ENCODE results near the gene NCK2. TPM values are rescaled to one million over a fixed set of nuclear protein-coding genes. Genes with fewer than 3 reads are reported as not detected.

The NCK2 gene
- polyA plus RNA-seq, result 10 to 100 TPM; 55.2 to 72.3 TPM

- Histone ChIP-seq H3K27ac (ENCODE audit: low read depth in 2 of 2, low read length in 1 of 2) (peak within 1 kb of the TSS; percentile 91 to 93), H3K4me3 (ENCODE audit: low read depth in 1 of 2, low read length in 2 of 2) (peak within 1 kb of the TSS; percentile 91 to 97), H3K9me3 (ENCODE audit: control insufficient read depth in 2 of 2, insufficient read depth in 1 of 2, low read depth in 1 of 2, low read length in 1 of 2) (no peaks in the 10 kb centered on the region), H3K36me3 (ENCODE audit: control insufficient read depth in 2 of 2, insufficient read depth in 2 of 2, low read length in 1 of 2) (peaks cover 0 to 2% of the 10 kb centered on the region in 2 donors), H3K4me1 (ENCODE audit: control insufficient read depth in 2 of 2, insufficient read depth in 2 of 2, low read length in 1 of 2) (peaks cover 0 to 11% of the 10 kb centered on the region in 2 donors), H3K27me3 (ENCODE audit: control insufficient read depth in 1 of 2, insufficient read depth in 2 of 2, low read length in 2 of 2) (no peaks in the 10 kb centered on the region)
- WGBS, 2 donors, result 0 to 1% methylated on average over 86 to 118 of the region's 119 CpGs
Measured at GRCh38 chr2:105744909-105745853, at the start of gene NCK2. Gene NCK2 (plus strand): TSS chr2:105744912. CDS start chr2:105855064, 110,152 bp downstream.

- Histone ChIP-seq H3K36me3 (ENCODE audit: control insufficient read depth in 2 of 2, insufficient read depth in 2 of 2, low read length in 1 of 2) (no peaks in the 10 kb centered on the region), H3K9me3 (ENCODE audit: control insufficient read depth in 2 of 2, insufficient read depth in 1 of 2, low read depth in 1 of 2, low read length in 1 of 2) (no peaks in the 10 kb centered on the region), H3K27ac (ENCODE audit: low read depth in 2 of 2, low read length in 1 of 2) (no peak overlapping the region), H3K4me1 (ENCODE audit: control insufficient read depth in 2 of 2, insufficient read depth in 2 of 2, low read length in 1 of 2) (no peaks in the 10 kb centered on the region), H3K27me3 (ENCODE audit: control insufficient read depth in 1 of 2, insufficient read depth in 2 of 2, low read length in 2 of 2) (no peaks in the 10 kb centered on the region), H3K4me3 (ENCODE audit: low read depth in 1 of 2, low read length in 2 of 2) (no peak overlapping the region)
- 30 to 32% methylated on average over 10 of the region's 10 CpGs for WGBS, 2 donors
Measured at GRCh38 chr2:105697781-105698449, 46.8 kb upstream of the NCK2 start.

GRCh38 chr2:105698820-105699219, 45.9 kb upstream of the NCK2 start:
- H3K9me3 ChIP-seq (ENCODE audit: control insufficient read depth in 2 of 2, insufficient read depth in 1 of 2, low read depth in 1 of 2, low read length in 1 of 2), result no peaks in the 10 kb centered on the region
- no peak overlapping the region for H3K27ac ChIP-seq (ENCODE audit: low read depth in 2 of 2, low read length in 1 of 2)
- H3K4me3 ChIP-seq (ENCODE audit: low read depth in 1 of 2, low read length in 2 of 2), result no peak overlapping the region
- H3K4me1 ChIP-seq (ENCODE audit: control insufficient read depth in 2 of 2, insufficient read depth in 2 of 2, low read length in 1 of 2), result no peaks in the 10 kb centered on the region
- WGBS, 2 donors, result 69 to 77% methylated on average over 2 of the region's 2 CpGs
- H3K27me3 ChIP-seq (ENCODE audit: control insufficient read depth in 1 of 2, insufficient read depth in 2 of 2, low read length in 2 of 2), result no peaks in the 10 kb centered on the region
- no peaks in the 10 kb centered on the region for H3K36me3 ChIP-seq (ENCODE audit: control insufficient read depth in 2 of 2, insufficient read depth in 2 of 2, low read length in 1 of 2)

GRCh38 chr2:105701042-105701441, 43.7 kb upstream of the NCK2 start:
- Histone ChIP-seq H3K27ac (ENCODE audit: low read depth in 2 of 2, low read length in 1 of 2) (no peak overlapping the region), H3K36me3 (ENCODE audit: control insufficient read depth in 2 of 2, insufficient read depth in 2 of 2, low read length in 1 of 2) (no peaks in the 10 kb centered on the region), H3K27me3 (ENCODE audit: control insufficient read depth in 1 of 2, insufficient read depth in 2 of 2, low read length in 2 of 2) (no peaks in the 10 kb centered on the region), H3K4me3 (ENCODE audit: low read depth in 1 of 2, low read length in 2 of 2) (no peak overlapping the region), H3K9me3 (ENCODE audit: control insufficient read depth in 2 of 2, insufficient read depth in 1 of 2, low read depth in 1 of 2, low read length in 1 of 2) (no peaks in the 10 kb centered on the region), H3K4me1 (ENCODE audit: control insufficient read depth in 2 of 2, insufficient read depth in 2 of 2, low read length in 1 of 2) (no peaks in the 10 kb centered on the region)
- 65 to 76% methylated on average over 3 of the region's 3 CpGs for WGBS, 2 donors

- H3K9me3 ChIP-seq (ENCODE audit: control insufficient read depth in 2 of 2, insufficient read depth in 1 of 2, low read depth in 1 of 2, low read length in 1 of 2), result no peaks in the 10 kb centered on the region
- no peak overlapping the region for H3K27ac ChIP-seq (ENCODE audit: low read depth in 2 of 2, low read length in 1 of 2)
- no peaks in the 10 kb centered on the region for H3K27me3 ChIP-seq (ENCODE audit: control insufficient read depth in 1 of 2, insufficient read depth in 2 of 2, low read length in 2 of 2)
- no peaks in the 10 kb centered on the region for H3K36me3 ChIP-seq (ENCODE audit: control insufficient read depth in 2 of 2, insufficient read depth in 2 of 2, low read length in 1 of 2)
- H3K4me3 ChIP-seq (ENCODE audit: low read depth in 1 of 2, low read length in 2 of 2), result no peak overlapping the region
- peaks cover 0 to 2% of the 10 kb centered on the region in 2 donors for H3K4me1 ChIP-seq (ENCODE audit: control insufficient read depth in 2 of 2, insufficient read depth in 2 of 2, low read length in 1 of 2)
Measured at GRCh38 chr2:105708697-105709096, 36.0 kb upstream of the NCK2 start.

- H3K27ac ChIP-seq (ENCODE audit: low read depth in 2 of 2, low read length in 1 of 2), result no peak overlapping the region
- peaks cover 0 to 2% of the 10 kb centered on the region in 2 donors for H3K4me1 ChIP-seq (ENCODE audit: control insufficient read depth in 2 of 2, insufficient read depth in 2 of 2, low read length in 1 of 2)
- no peak overlapping the region for H3K4me3 ChIP-seq (ENCODE audit: low read depth in 1 of 2, low read length in 2 of 2)
- H3K9me3 ChIP-seq (ENCODE audit: control insufficient read depth in 2 of 2, insufficient read depth in 1 of 2, low read depth in 1 of 2, low read length in 1 of 2), result no peaks in the 10 kb centered on the region
- H3K27me3 ChIP-seq (ENCODE audit: control insufficient read depth in 1 of 2, insufficient read depth in 2 of 2, low read length in 2 of 2), result no peaks in the 10 kb centered on the region
- no peaks in the 10 kb centered on the region for H3K36me3 ChIP-seq (ENCODE audit: control insufficient read depth in 2 of 2, insufficient read depth in 2 of 2, low read length in 1 of 2)
Measured at GRCh38 chr2:105711394-105711793, 33.3 kb upstream of the NCK2 start.

- Histone ChIP-seq H3K27me3 (ENCODE audit: control insufficient read depth in 1 of 2, insufficient read depth in 2 of 2, low read length in 2 of 2) (no peaks in the 10 kb centered on the region), H3K36me3 (ENCODE audit: control insufficient read depth in 2 of 2, insufficient read depth in 2 of 2, low read length in 1 of 2) (no peaks in the 10 kb centered on the region), H3K4me3 (ENCODE audit: low read depth in 1 of 2, low read length in 2 of 2) (no peak overlapping the region), H3K9me3 (ENCODE audit: control insufficient read depth in 2 of 2, insufficient read depth in 1 of 2, low read depth in 1 of 2, low read length in 1 of 2) (no peaks in the 10 kb centered on the region), H3K4me1 (ENCODE audit: control insufficient read depth in 2 of 2, insufficient read depth in 2 of 2, low read length in 1 of 2) (peaks cover 0 to 2% of the 10 kb centered on the region in 2 donors), H3K27ac (ENCODE audit: low read depth in 2 of 2, low read length in 1 of 2) (no peak overlapping the region)
- WGBS, 2 donors, result 71 to 72% methylated on average over 5 of the region's 5 CpGs
Measured at GRCh38 chr2:105712166-105712915, 32.4 kb upstream of the NCK2 start.

- H3K4me1 ChIP-seq (ENCODE audit: control insufficient read depth in 2 of 2, insufficient read depth in 2 of 2, low read length in 1 of 2), result peaks cover 0 to 2% of the 10 kb centered on the region in 2 donors
- no peak overlapping the region for H3K4me3 ChIP-seq (ENCODE audit: low read depth in 1 of 2, low read length in 2 of 2)
- H3K27ac ChIP-seq (ENCODE audit: low read depth in 2 of 2, low read length in 1 of 2), result no peak overlapping the region
- H3K27me3 ChIP-seq (ENCODE audit: control insufficient read depth in 1 of 2, insufficient read depth in 2 of 2, low read length in 2 of 2), result no peaks in the 10 kb centered on the region
- no peaks in the 10 kb centered on the region for H3K36me3 ChIP-seq (ENCODE audit: control insufficient read depth in 2 of 2, insufficient read depth in 2 of 2, low read length in 1 of 2)
- H3K9me3 ChIP-seq (ENCODE audit: control insufficient read depth in 2 of 2, insufficient read depth in 1 of 2, low read depth in 1 of 2, low read length in 1 of 2), result no peaks in the 10 kb centered on the region
- WGBS, 2 donors, result 77 to 79% methylated on average over 6 of the region's 6 CpGs
Measured at GRCh38 chr2:105712981-105713596, 31.6 kb upstream of the NCK2 start.

GRCh38 chr2:105714141-105714540, 30.6 kb upstream of the NCK2 start:
- Histone ChIP-seq H3K27me3 (ENCODE audit: control insufficient read depth in 1 of 2, insufficient read depth in 2 of 2, low read length in 2 of 2) (no peaks in the 10 kb centered on the region), H3K4me1 (ENCODE audit: control insufficient read depth in 2 of 2, insufficient read depth in 2 of 2, low read length in 1 of 2) (peaks cover 0 to 2% of the 10 kb centered on the region in 2 donors), H3K4me3 (ENCODE audit: low read depth in 1 of 2, low read length in 2 of 2) (no peak overlapping the region), H3K27ac (ENCODE audit: low read depth in 2 of 2, low read length in 1 of 2) (no peak overlapping the region), H3K36me3 (ENCODE audit: control insufficient read depth in 2 of 2, insufficient read depth in 2 of 2, low read length in 1 of 2) (no peaks in the 10 kb centered on the region), H3K9me3 (ENCODE audit: control insufficient read depth in 2 of 2, insufficient read depth in 1 of 2, low read depth in 1 of 2, low read length in 1 of 2) (no peaks in the 10 kb centered on the region)
- 51 to 62% methylated on average over 6 of the region's 6 CpGs for WGBS, 2 donors

All from esophagus (tissue), 2 donors.